ENCODE data around the gene AZGP1.
"Not testable (repeated sequence)": the region's sequence is repeated elsewhere in the genome, so short reads cannot be mapped to it uniquely, and the experiment has no call there.

Gene AZGP1

DNA sequence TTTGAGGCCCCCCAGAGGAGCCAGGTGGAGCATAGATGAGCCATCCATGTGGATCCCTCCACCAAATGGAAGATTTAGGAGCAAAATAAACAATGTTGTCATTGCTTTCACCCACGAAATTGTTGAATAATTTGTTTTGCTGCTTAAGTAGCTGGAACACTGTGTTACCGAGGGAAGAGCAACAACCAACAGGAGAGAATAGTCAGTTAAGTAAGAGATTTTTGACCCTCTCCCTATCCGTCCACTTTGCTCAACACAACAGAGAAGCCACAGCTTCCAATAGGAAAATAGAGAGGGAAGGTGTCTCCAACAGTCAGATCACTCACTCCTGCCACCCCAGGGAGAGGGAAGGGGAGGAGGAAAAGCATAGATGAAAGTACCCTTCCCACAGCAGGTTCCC, 35.7 kb upstream of the AZGP1 start:
- ChIA-PET CTCF (interaction anchor here (13.9 kb wide), 1 partner anchor 18 kb away, joined by 122 read pairs; no protein-coding TSS in a partner anchor), POLR2A (no interaction called here)
- TF ChIP-seq, protein P1, sequence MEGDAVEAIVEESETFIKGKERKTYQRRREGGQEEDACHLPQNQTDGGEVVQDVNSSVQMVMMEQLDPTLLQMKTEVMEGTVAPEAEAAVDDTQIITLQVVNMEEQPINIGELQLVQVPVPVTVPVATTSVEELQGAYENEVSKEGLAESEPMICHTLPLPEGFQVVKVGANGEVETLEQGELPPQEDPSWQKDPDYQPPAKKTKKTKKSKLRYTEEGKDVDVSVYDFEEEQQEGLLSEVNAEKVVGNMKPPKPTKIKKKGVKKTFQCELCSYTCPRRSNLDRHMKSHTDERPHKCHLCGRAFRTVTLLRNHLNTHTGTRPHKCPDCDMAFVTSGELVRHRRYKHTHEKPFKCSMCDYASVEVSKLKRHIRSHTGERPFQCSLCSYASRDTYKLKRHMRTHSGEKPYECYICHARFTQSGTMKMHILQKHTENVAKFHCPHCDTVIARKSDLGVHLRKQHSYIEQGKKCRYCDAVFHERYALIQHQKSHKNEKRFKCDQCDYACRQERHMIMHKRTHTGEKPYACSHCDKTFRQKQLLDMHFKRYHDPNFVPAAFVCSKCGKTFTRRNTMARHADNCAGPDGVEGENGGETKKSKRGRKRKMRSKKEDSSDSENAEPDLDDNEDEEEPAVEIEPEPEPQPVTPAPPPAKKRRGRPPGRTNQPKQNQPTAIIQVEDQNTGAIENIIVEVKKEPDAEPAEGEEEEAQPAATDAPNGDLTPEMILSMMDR (IDR thresholded peaks at IDR 0.05; ENCODE audit: insufficient read depth, low read length, missing control alignments) = no peak
- H3K4me3 ChIP-seq (ENCODE audit: low read depth, low read length) = no peak overlapping the region
- DNase-seq (ENCODE audit: low read depth, low spot score) = no peak

DNA sequence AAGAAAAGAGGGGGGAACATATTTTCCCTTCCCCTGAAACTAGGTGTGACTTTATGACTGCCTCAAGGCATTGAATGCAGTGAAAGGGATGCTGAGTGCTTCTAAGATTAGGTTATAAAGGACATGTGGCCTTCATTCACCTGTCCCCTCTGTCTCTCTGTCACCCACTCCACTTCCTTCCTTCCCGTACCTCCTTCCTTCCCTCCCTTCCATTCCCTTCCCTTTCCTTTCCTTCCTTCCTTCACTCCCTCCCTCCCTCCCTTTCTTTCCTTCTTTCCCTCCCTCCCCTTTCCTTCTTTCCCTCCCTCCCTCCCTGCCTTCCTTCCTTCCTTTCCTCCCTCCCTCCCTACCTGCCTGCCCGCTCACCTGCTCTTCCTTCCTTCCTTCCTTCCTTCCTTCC, 35.1 kb upstream of the AZGP1 start:
- ChIA-PET POLR2A (no interaction called here), CTCF (interaction anchor here (13.9 kb wide), 1 partner anchor 18 kb away, joined by 122 read pairs; no protein-coding TSS in a partner anchor)
- TF ChIP-seq, protein P1 (IDR thresholded peaks at IDR 0.05; ENCODE audit: insufficient read depth, low read length, missing control alignments) = no peak
- no peak overlapping the region for H3K4me3 ChIP-seq (ENCODE audit: low read depth, low read length)
- no peak for DNase-seq (ENCODE audit: low read depth, low spot score)

DNA sequence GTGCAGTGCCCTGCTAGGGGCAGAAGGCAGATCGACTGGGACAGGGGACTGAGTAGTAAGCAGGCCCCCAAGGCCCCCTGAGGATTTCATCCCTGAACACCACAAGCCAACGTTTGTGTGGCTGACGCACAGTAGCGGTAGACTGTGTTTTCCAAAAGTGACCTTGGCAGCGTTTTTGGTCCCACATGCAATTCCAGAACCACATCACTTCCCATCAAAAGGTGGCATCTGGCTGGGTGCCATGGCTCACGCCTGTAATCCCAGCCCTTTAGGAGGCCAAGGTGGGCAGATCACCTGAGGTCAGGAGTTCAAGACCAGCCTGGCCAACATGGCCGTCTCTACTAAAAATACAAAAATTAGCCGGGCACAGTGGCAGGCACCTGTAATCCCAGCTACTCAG, 34.1 kb upstream of the AZGP1 start:
- DNase-seq (ENCODE audit: low read depth, low spot score); H3K4me3 ChIP-seq (ENCODE audit: low read depth, low read length): not testable (repeated sequence)
- ChIA-PET CTCF (interaction anchor here (13.9 kb wide), 1 partner anchor 17 kb away, joined by 122 read pairs; no protein-coding TSS in a partner anchor), POLR2A (interaction anchor here (0.6 kb wide), 1 partner anchor 42 kb away, joined by 3 read pairs; no protein-coding TSS in a partner anchor)

DNA sequence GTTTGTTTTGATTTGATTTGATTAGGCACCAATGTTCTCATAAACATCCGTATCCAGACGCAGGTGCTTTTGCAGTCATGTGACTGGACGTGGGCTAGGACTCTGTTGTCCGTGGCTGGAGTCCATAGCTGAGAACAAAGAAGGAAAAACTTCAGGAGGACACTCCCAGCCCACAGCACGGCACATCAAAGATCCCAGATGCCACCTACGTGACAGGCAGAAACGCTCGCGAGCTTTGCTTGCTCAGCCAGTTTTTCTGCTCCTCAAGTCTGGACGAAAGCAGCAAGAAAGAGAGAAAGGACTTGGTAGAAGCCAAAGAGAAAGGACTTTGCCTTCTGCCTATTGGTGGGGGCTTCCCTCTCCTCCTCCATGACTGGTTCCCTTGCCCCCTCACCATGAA, 32.7 kb upstream of the AZGP1 start:
- H3K4me3 ChIP-seq (ENCODE audit: low read depth, low read length) = no peak overlapping the region
- POLR2A ChIA-PET = no interaction called here
- no peak for DNase-seq (ENCODE audit: low read depth, low spot score)
- CTCF ChIA-PET = interaction anchor here (1.2 kb wide), 1 partner anchor 45 kb away, joined by 3 read pairs; no protein-coding TSS in a partner anchor
- TF ChIP-seq, protein P1 (IDR thresholded peaks at IDR 0.05; ENCODE audit: insufficient read depth, low read length, missing control alignments) = no peak

DNA sequence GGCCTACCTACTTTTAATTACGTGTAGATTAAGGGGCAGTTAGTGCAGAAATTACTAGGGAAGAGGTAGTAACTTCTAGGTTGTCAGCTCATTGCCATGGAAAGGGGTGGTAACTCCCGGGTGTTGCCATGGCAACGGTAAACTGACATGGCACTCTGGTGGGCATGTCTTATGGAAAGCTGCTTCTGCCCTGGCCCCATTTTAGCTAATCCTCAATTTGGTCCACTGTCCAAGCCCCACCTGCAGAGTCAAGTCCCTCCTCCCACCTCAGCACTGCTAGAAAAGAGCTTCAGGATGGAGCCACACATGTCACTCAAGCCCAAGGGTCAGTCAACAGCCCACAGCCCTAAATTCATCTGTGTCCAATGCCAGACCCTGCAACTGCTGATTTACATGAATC, 32.1 kb upstream of the AZGP1 start:
- ChIA-PET CTCF (interaction anchor here (1.2 kb wide), 1 partner anchor 45 kb away, joined by 3 read pairs; no protein-coding TSS in a partner anchor), POLR2A (no interaction called here)
- no peak for DNase-seq (ENCODE audit: low read depth, low spot score)
- H3K4me3 ChIP-seq (ENCODE audit: low read depth, low read length) = no peak overlapping the region
- TF ChIP-seq, protein P1 (IDR thresholded peaks at IDR 0.05; ENCODE audit: insufficient read depth, low read length, missing control alignments) = no peak

DNA sequence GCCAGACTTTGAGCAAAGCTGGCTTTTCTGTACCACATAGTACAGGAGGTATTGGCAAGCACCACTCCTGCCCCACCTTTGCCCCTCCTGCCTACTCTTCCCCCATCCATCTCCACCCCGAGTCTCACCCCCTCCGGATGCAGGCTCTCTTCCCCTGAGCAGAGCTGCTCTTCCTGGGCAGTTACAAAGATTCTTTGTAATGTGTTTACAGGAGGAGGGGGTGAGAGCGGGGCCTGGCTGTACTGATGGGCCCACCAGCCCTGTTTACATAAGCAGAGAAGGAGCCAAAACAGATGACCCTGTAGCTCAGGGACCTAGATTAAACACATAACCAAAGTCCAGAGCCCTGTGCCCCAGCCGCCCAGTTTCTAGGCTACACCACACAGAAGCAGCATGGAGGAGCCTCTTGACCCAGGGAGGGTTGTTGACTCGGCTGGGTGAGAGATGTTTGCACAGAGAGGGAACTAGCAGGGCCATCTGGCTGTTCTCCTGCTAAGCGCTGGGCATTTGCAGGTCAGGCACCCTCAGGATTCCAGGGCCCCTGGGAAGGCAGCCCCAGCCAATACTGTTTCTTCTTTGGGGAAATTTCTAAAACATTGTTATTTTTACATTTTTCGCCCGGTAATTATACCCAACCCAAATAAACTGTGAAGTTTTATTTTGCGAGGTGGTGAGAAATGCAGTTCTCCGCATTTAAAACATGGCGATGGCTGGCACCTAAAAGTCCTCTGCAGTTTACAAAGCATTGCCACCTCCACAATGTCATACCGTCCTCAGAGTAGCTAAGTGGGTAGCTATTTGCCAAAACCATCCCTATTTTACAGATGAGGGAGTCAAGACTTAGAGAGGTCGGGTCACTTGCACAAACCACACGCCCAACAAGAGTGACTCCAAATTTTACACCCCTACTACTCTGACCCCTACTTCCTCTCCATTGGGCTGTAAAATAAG, 28.2 kb upstream of the AZGP1 start:
- DNase-seq (ENCODE audit: low read depth, low spot score) = no peak
- ChIA-PET CTCF (interaction anchor here (0.7 to 1.9 kb wide), 6 partner anchors 10 to 127 kb away, joined by 3 to 14 read pairs (median 5); no protein-coding TSS in a partner anchor), POLR2A (no interaction called here)
- no peak overlapping the region for H3K4me3 ChIP-seq (ENCODE audit: low read depth, low read length)
- TF ChIP-seq, protein P1 (IDR thresholded peaks at IDR 0.05; ENCODE audit: insufficient read depth, low read length, missing control alignments) = no peak
